ENCODE measurements around the gene TSPAN9.

TSPAN9 gene

GRCh38 chr12:3308609-3309008, 231.4 kb downstream of the TSPAN9 start:
- DNase-seq: no peak

GRCh38 chr12:3309805-3310204, 232.6 kb downstream of the TSPAN9 start:
- DNase-seq: no peak

- DNase-seq: no peak
These were observed 233.3 kb downstream of the TSPAN9 start for GRCh38 chr12:3310271-3311026.

GRCh38 chr12:3311027-3311402, 233.8 kb downstream of the TSPAN9 start:
- DNase-seq: peak in 34 of 56 donors; percentile 15 to 80 (median 44)

- peak in 36 of 56 donors; percentile 14 to 85 (median 43) for DNase-seq
These were observed 234.4 kb downstream of the TSPAN9 start for GRCh38 chr12:3311491-3312103.

- DNase-seq: peak in 41 of 56 donors; percentile 8 to 88 (median 48)
These were observed 235.9 kb downstream of the TSPAN9 start for GRCh38 chr12:3313066-3313465.

GRCh38 chr12:3313675-3314663, 236.8 kb downstream of the TSPAN9 start:
- DNase-seq: peak in 40 of 56 donors; percentile 6 to 62 (median 32)

- DNase-seq: no peak
These were observed 238.1 kb downstream of the TSPAN9 start for GRCh38 chr12:3315201-3315661.

GRCh38 chr12:3316776-3317480, 239.7 kb downstream of the TSPAN9 start:
- DNase-seq: peak in 17 of 56 donors; percentile 8 to 64 (median 36)

GRCh38 chr12:3317481-3317815, 240.3 kb downstream of the TSPAN9 start:
- DNase-seq: no peak

GRCh38 chr12:3317841-3318501, 240.8 kb downstream of the TSPAN9 start:
- no peak for DNase-seq

GRCh38 chr12:3319723-3320492, 242.7 kb downstream of the TSPAN9 start:
- no peak for DNase-seq

GRCh38 chr12:3320881-3321509, 243.8 kb downstream of the TSPAN9 start:
- no peak for DNase-seq

- DNase-seq: no peak
These were observed 244.7 kb downstream of the TSPAN9 start for GRCh38 chr12:3321881-3322280.

GRCh38 chr12:3323002-3323685, 246.0 kb downstream of the TSPAN9 start:
- DNase-seq: peak in 1 of 56 donors; percentile 20

GRCh38 chr12:3325736-3326135, 248.6 kb downstream of the TSPAN9 start:
- DNase-seq: no peak

GRCh38 chr12:3326156-3326849, 249.1 kb downstream of the TSPAN9 start:
- DNase-seq: no peak
